MM.1S (cell line): ENCODE results near the gene KIF24.

Source experiments
- CTCF ChIP-seq: fragments of 300-600 bp; sonication (generic); IDR thresholded peaks from 2 replicates; pipeline ENCODE4 v1.5.1; 2016; ENCODE audit warnings: antibody characterized with exemption, low read length, mixed read lengths
- EZH2 ChIP-seq: fragments of 300-600 bp; sonication (generic); optimal IDR thresholded peaks from 2 replicates; pipeline ENCODE3; 2017; ENCODE audit warnings: low read depth, mild to moderate bottlenecking, antibody characterized with exemption, low read length, mixed read lengths
- EZH2phosphoT487 ChIP-seq: fragments of 300-600 bp; sonication (generic); IDR thresholded peaks from 2 replicates; pipeline ENCODE4 v1.6.1; 2018; ENCODE audit warnings: antibody characterized with exemption, low read length

GRCh38 chr9:34346873-34347799, 18.1 kb upstream of the KIF24 start:
- no peak for TF ChIP-seq CTCF
- TF ChIP-seq EZH2phosphoT487, result no peak
- no peak for TF ChIP-seq EZH2
